HepG2 (cell line): ENCODE measurements around the gene NPAS2. TPM values are rescaled to one million over a fixed set of nuclear protein-coding genes. Genes with fewer than 3 reads are reported as not detected.

Source experiments
- ATAC-seq: fragments of 200-7000 bp; cut with Tn5 transposase; 3 replicates; pipeline ENCODE4 v1.9.1; 2020; ENCODE audit warnings: mild to moderate bottlenecking, moderate library complexity
- BruUV-seq: library from RNA; stranded (reverse); fragments of 400-500 nt; replicated peaks from 2 replicates; lab custom pipeline; 2021; lab: Mats Ljungman, UMichigan
- CTCF ChIA-PET: fragments of 300-600 bp; formaldehyde crosslinking; extraction: SDS; loops from one replicate; lab custom pipeline; 2021; ENCODE audit warnings: low total read pairs, inconsistent platforms, low intra/inter-chr PET ratio; lab: Yijun Ruan, JAX
- POLR2A ChIA-PET: fragments of 350-600 bp; sonication (Branson Sonifier 250); formaldehyde crosslinking; loops from one replicate; lab custom pipeline; 2020; ENCODE audit warnings: antibody characterized with exemption, inconsistent platforms; lab: Yijun Ruan, JAX
- DNase-seq: peaks from one replicate; pipeline ENCODE4 v3.0.0-alpha.2; 2015; ENCODE audit warnings: low spot score
- FAIRE-seq: peaks from 3 replicates; lab custom pipeline; 2011; peaks lifted over from hg19 to GRCh38; lab: Jason Lieb, UNC
- H2AFZ ChIP-seq: one replicate; pipeline ENCODE4 v1.6.1; 2011; ENCODE audit warnings: low read length, inconsistent platforms
- H3K27ac ChIP-seq: fragments of 300-600 bp; 3 replicates; pipeline ENCODE4 v1.8.0; 2011; ENCODE audit warnings: mixed run types, mild to moderate bottlenecking, mixed read lengths, low read length, inconsistent platforms; ENCODE audit not compliant: insufficient read depth; ENCODE audit errors: extremely low read length
- H3K27me3 ChIP-seq, 2 experiments: fragments of 200-600 bp in 1 of 2; 2 replicates in 1 of 2; 3 replicates in 1 of 2; pipeline versions ENCODE4 v1.6.0 to v1.8.0; 2011; ENCODE audit warnings: low read length in 2 of 2, mild to moderate bottlenecking in 2 of 2, moderate library complexity in 2 of 2, inconsistent platforms in 1 of 2; ENCODE audit not compliant: insufficient read depth in 2 of 2, control insufficient read depth in 1 of 2
- H3K36me3 ChIP-seq, 2 experiments: fragments of 200-600 bp in 1 of 2; replicated peaks in 1 of 2; 2 replicates in 1 of 2; 3 replicates in 1 of 2; pipeline versions ENCODE4 v1.5.1 to v1.8.0; 2011; ENCODE audit warnings: low read length in 2 of 2, inconsistent platforms in 1 of 2; ENCODE audit not compliant: insufficient read depth in 2 of 2, control insufficient read depth in 1 of 2
- H3K4me1 ChIP-seq: 2 replicates; pipeline ENCODE4 v1.5.1; 2012; ENCODE audit warnings: low read length, inconsistent platforms; ENCODE audit not compliant: insufficient read depth
- H3K4me2 ChIP-seq: 2 replicates; pipeline ENCODE4 v1.6.0; 2011; ENCODE audit warnings: low read depth, low read length, inconsistent platforms
- H3K4me3 ChIP-seq, 3 experiments: fragments of 200-600 bp in 1 of 3; sonication (generic), shearing (Covaris generic) in 1 of 3; replicated peaks in 1 of 3; 2 replicates each; pipeline ENCODE4 v1.5.1; 2011 to 2016; ENCODE audit warnings: low read length in 3 of 3, inconsistent platforms in 2 of 3, low read depth in 2 of 3, mild to moderate bottlenecking in 2 of 3, control low read depth in 1 of 3, mixed read lengths in 1 of 3; ENCODE audit not compliant: insufficient read depth in 1 of 3
- H3K79me2 ChIP-seq: one replicate; pipeline ENCODE4 v1.6.1; 2011; ENCODE audit warnings: low read length, inconsistent platforms; ENCODE audit not compliant: insufficient read depth
- H3K9ac ChIP-seq: 2 replicates; pipeline ENCODE4 v1.6.0; 2011; ENCODE audit warnings: mild to moderate bottlenecking, low read depth, low read length, inconsistent platforms; ENCODE audit not compliant: insufficient read depth
- H3K9me3 ChIP-seq: 2 replicates; pipeline ENCODE4 v1.5.1; 2012; ENCODE audit warnings: mild to moderate bottlenecking, low read length
- H4K20me1 ChIP-seq: 2 replicates; pipeline ENCODE4 v1.6.0; 2011; ENCODE audit warnings: inconsistent platforms, mild to moderate bottlenecking, low read length, moderate library complexity; ENCODE audit not compliant: insufficient read depth
- AGO2 ChIP-seq: fragments of 200-400 bp; formaldehyde crosslinking; optimal IDR thresholded peaks from 2 replicates; pipeline ENCODE3; 2017; ENCODE audit warnings: mild to moderate bottlenecking, low read depth, low read length, moderate library complexity
- AKAP8 ChIP-seq: sonication (generic); formaldehyde crosslinking; IDR thresholded peaks from 2 replicates; pipeline ENCODE4 v1.5.1; 2020; ENCODE audit warnings: mild to moderate bottlenecking, missing genetic modification reagents
- ATF7 ChIP-seq, 2 experiments: fragments of 450-650 bp in 1 of 2; sonication (generic) in 1 of 2; formaldehyde crosslinking in 1 of 2; IDR thresholded peaks; 2 replicates each; pipeline versions ENCODE4 v1.4.0 to v1.6.1; 2016 to 2020; ENCODE audit warnings: antibody characterized with exemption in 1 of 2, mild to moderate bottlenecking in 1 of 2, missing genetic modification reagents in 1 of 2
- CEBPB ChIP-seq: IDR thresholded peaks from 2 replicates; pipeline ENCODE4 v1.6.1; 2011; ENCODE audit warnings: low read depth, low read length, improper control_type of control experiment, borderline replicate concordance
- CENPT ChIP-seq: sonication (generic); formaldehyde crosslinking; IDR thresholded peaks from 2 replicates; pipeline ENCODE4 v1.8.0; 2022; ENCODE audit warnings: low read depth, mild to moderate bottlenecking, moderate library complexity, missing genetic modification reagents
- PLRG1 ChIP-seq: fragments of 450-650 bp; conservative IDR thresholded peaks from 2 replicates; pipeline ENCODE4 v1.6.1; 2016
- SMAD9 ChIP-seq: sonication (generic); formaldehyde crosslinking; IDR thresholded peaks from 2 replicates; pipeline ENCODE4 v1.5.1; 2020; ENCODE audit warnings: mild to moderate bottlenecking, missing genetic modification reagents
- ZMYM2 ChIP-seq: sonication (generic); formaldehyde crosslinking; IDR thresholded peaks from 2 replicates; pipeline ENCODE4 v1.8.0; 2022; ENCODE audit warnings: mild to moderate bottlenecking, missing genetic modification reagents
- WGBS: methylation state at CpG from one replicate; pipeline ENCODE4 v1.1.6; 2017; ENCODE audit warnings: low lambda C conversion rate; 5-methylcytosine and 5-hydroxymethylcytosine counted together
- in situ Hi-C: cut with HindIII; loops from 2 replicates; pipeline ENCODE4 v1.10.0; 2017; ENCODE audit warnings: low pct_unique_long_range_greater_than_20kb; ENCODE audit not compliant: extremely low pct_ligation_motif_present
- intact Hi-C: fragments of 100-400 bp; cut with micrococcal nuclease; formaldehyde crosslinking; loops from one replicate; pipeline ENCODE4 v1.10.0; 2022; ENCODE audit not compliant: unreplicated experiment
- polyA plus RNA-seq, 8 experiments: library from polyadenylated mRNA; depleted of rRNA in 3 of 8; stranded (reverse) in 7 of 8; unstranded in 1 of 8; fragments of >200 nt; fragmentation: Illumina TruSeq in 4 of 8; extraction: Trizol in 4 of 8; gene quantifications; 2 replicates each; pipeline versions ENCODE4 v1.2.1 to v1.2.3, GENCODE V29; 2011 to 2016; ENCODE audit warnings: low read depth in 4 of 8, missing spikeins in 1 of 8, mixed read lengths in 1 of 8; ENCODE audit not compliant: insufficient read depth in 1 of 8
- total RNA-seq, 5 experiments: library from RNA; depleted of rRNA; stranded (reverse); fragments of >200 nt; fragmentation: Illumina TruSeq; extraction: Trizol; gene quantifications; 2 replicates each; pipeline ENCODE4 v1.2.3, GENCODE V29; 2016; ENCODE audit warnings: low read depth in 1 of 5
- TF ChIP-seq, protein P1 (sequence below): IDR thresholded peaks from 2 replicates; pipeline ENCODE4 v1.6.1; 2012; ENCODE audit warnings: low read depth, low read length, improper control_type of control experiment
- TF ChIP-seq, protein P2 (sequence below): sonication (generic); formaldehyde crosslinking; IDR thresholded peaks from 2 replicates; pipeline ENCODE4 v1.8.1; 2023; ENCODE audit warnings: mild to moderate bottlenecking, missing genetic modification reagents, borderline replicate concordance

NPAS2 gene
- total and polyA plus RNA-seq, 2 of the 13 experiments (the other 11 are each of a cell fraction or from before 2014, with no cell fraction given), result 14.8 to 37.5 TPM

- CTCF ChIA-PET, result no interaction called here
- Histone ChIP-seq H3K36me3 (peaks cover 28 to 81% of the 10 kb centered on the region in 2 experiments), H2AFZ (no peak overlapping the region), H3K9me3 (no peaks in the 10 kb centered on the region), H3K27ac (no peak overlapping the region), H4K20me1 (no peaks in the 10 kb centered on the region), H3K4me3 (no peak overlapping the region), H3K9ac (no peak overlapping the region), H3K79me2 (no peaks in the 10 kb centered on the region), H3K27me3 (no peaks in the 10 kb centered on the region), H3K4me1 (no peaks in the 10 kb centered on the region), H3K4me2 (no peak overlapping the region)
- TF ChIP-seq AKAP8 (CRISPR knock-in tag) (no peak), ATF7 (IDR thresholded peaks at IDR 0.05) (peak; percentile 15; the same call in 1 of the 2 replicates), ATF7 (CRISPR knock-in tag; IDR thresholded peaks at IDR 0.05) (no peak), CENPT (CRISPR knock-in tag) (no peak), CEBPB (peak; percentile 46; the same call in 1 of the 2 replicates)
- no peak for ATAC-seq
- 94% methylated on average over 4 of the region's 4 CpGs for WGBS
- DNase-seq, result no peak
- BruUV-seq, result no TSS peak
- POLR2A ChIA-PET, result no interaction called here
- no peak for FAIRE-seq
- intact Hi-C loops (no loop called here), in situ Hi-C loops (no loop called here)
Measured at GRCh38 chr2:100940240-100940639, 120.3 kb downstream of the NPAS2 start.

DNA sequence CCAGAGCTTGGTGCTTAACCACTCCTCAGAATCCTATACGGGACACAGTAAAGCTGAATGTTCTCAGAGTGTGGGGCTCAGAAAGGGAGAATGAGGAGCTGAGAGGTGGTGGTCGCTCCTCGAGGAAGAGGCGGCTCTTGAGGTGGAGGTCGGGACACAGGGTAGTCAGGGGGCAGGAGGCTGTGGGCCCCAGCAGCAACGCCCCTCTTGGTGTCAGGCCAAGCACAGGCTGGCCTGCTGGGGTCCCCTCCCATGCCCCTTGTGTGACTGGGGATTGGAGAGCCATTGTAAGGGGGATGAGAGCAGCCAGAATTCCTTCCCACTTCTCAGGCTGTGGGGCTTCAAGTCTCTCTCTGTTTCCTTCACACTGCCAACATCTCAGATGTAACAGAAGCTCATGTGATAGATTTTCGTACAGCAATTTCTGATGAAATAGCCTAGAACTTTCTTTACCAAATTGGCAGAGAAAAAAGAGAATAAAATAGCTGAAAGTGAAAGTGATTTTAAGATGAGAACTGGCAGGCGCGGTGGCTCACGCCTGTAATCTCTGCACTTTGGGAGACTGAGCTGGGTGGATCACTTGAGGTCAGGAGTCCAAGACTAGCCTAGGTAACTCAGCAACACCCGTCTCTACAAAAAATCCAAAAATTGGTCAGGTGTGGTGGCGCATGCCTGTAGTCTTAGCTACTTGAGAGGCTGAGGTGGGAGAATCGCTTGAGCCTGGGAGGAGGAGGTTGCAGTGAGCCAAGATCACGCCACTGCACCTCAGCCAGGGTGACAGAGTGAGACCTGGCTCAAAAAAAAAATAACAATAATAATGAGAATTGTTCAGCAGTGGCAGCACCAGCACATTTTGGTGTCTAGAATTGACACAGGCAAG is 121.1 kb downstream of the NPAS2 start:
- no peak for ATAC-seq
- no peak for FAIRE-seq
- H3K27ac ChIP-seq, result no peak overlapping the region
- intact Hi-C loops, result no loop called here
- no peak for DNase-seq
- H3K79me2 ChIP-seq, result no peaks in the 10 kb centered on the region
- no peak overlapping the region for H3K9ac ChIP-seq
- H3K4me2 ChIP-seq, result no peak overlapping the region
- H4K20me1 ChIP-seq, result no peaks in the 10 kb centered on the region
- H3K4me1 ChIP-seq, result no peaks in the 10 kb centered on the region
- ChIA-PET CTCF (no interaction called here), POLR2A (no interaction called here)
- H3K27me3 ChIP-seq, result no peaks in the 10 kb centered on the region
- H3K9me3 ChIP-seq, result no peaks in the 10 kb centered on the region
- no TSS peak for BruUV-seq
- H2AFZ ChIP-seq, result no peak overlapping the region
- TF ChIP-seq, protein P1, sequence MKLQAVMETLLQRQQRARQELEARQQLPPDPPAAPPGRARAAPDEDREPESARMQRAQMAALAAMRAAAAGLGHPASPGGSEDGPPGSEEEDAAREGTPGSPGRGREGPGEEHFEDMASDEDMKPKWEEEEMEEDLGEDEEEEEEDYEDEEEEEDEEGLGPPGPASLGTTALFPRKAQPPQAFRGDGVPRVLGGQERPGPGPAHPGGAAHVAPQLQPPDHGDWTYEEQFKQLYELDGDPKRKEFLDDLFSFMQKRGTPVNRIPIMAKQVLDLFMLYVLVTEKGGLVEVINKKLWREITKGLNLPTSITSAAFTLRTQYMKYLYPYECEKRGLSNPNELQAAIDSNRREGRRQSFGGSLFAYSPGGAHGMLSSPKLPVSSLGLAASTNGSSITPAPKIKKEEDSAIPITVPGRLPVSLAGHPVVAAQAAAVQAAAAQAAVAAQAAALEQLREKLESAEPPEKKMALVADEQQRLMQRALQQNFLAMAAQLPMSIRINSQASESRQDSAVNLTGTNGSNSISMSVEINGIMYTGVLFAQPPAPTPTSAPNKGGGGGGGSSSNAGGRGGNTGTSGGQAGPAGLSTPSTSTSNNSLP, result no peak
- TF ChIP-seq, protein P2, sequence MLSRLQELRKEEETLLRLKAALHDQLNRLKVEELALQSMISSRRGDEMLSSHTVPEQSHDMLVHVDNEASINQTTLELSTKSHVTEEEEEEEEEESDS (CRISPR knock-in tag), result no peak
- TF ChIP-seq PLRG1 (no peak), SMAD9 (no peak), ZMYM2 (CRISPR knock-in tag) (no peak), AGO2 (peak; percentile 39)
- 97% methylated on average over 14 of the region's 14 CpGs for WGBS
- H3K36me3 ChIP-seq, result peaks cover 29 to 80% of the 10 kb centered on the region in 2 experiments
- no peak overlapping the region for H3K4me3 ChIP-seq
- in situ Hi-C loops, result no loop called here
